GM12878 (cell line): ENCODE data around the gene ARF3.

Experiments
- BHLHE40 ChIP-seq, 2 experiments: fragments of 450-650 bp in 1 of 2; IDR thresholded peaks; 2 replicates each; pipeline ENCODE4 v1.6.1; 2011 to 2017; ENCODE audit warnings: low read depth in 2 of 2, borderline replicate concordance in 1 of 2, improper control_type of control experiment in 1 of 2, low read length in 1 of 2, mild to moderate bottlenecking in 1 of 2
- CEBPB ChIP-seq, 2 experiments: fragments of 150-350 bp in 1 of 2; IDR thresholded peaks; 2 replicates each; pipeline ENCODE4 v1.6.1; 2012 to 2014; ENCODE audit warnings: low read depth in 2 of 2, low read length in 2 of 2, borderline replicate concordance in 1 of 2, inconsistent platforms in 1 of 2
- CTCF ChIP-seq, 3 experiments: IDR thresholded peaks in 2 of 3; conservative IDR thresholded peaks in 1 of 3; 2 replicates each; pipeline ENCODE4 v1.5.1; 2011; ENCODE audit warnings: low read depth in 3 of 3, low read length in 3 of 3, mild to moderate bottlenecking in 3 of 3, control low read depth in 2 of 3, moderate library complexity in 2 of 3, inconsistent platforms in 1 of 3, mixed read lengths in 1 of 3; ENCODE audit not compliant: control insufficient read depth in 2 of 3, insufficient read depth in 1 of 3; ENCODE audit errors: extremely low read depth in 1 of 3
- EZH2 ChIP-seq: IDR thresholded peaks from 2 replicates; pipeline ENCODE4 v1.6.1; 2012; ENCODE audit warnings: low read depth, mild to moderate bottlenecking, control low read depth, inconsistent platforms, low read length, borderline replicate concordance; ENCODE audit not compliant: control insufficient read depth
- HDAC6 ChIP-seq: fragments of 200-600 bp; sonication (generic); IDR thresholded peaks from one replicate; pipeline ENCODE4 v1.8.0; 2017; ENCODE audit warnings: antibody characterized with exemption; ENCODE audit not compliant: unreplicated experiment
- MAX ChIP-seq: IDR thresholded peaks from 2 replicates; pipeline ENCODE4 v1.6.1; 2012; ENCODE audit warnings: low read depth, low read length, improper control_type of control experiment
- POLR2AphosphoS5 ChIP-seq: IDR thresholded peaks from 2 replicates; pipeline ENCODE4 v1.6.1; 2011; ENCODE audit warnings: mild to moderate bottlenecking, low read length, inconsistent platforms
- PRDM15 ChIP-seq: fragments of 450-650 bp; formaldehyde crosslinking; IDR thresholded peaks from 2 replicates; pipeline ENCODE4 v1.4.0; 2020; ENCODE audit warnings: mild to moderate bottlenecking, moderate library complexity
- TCF7 ChIP-seq: IDR thresholded peaks from 2 replicates; pipeline ENCODE4 v1.6.1; 2014; ENCODE audit warnings: antibody characterized with exemption, borderline replicate concordance

- TF ChIP-seq BHLHE40 (IDR thresholded peaks at IDR 0.05; ENCODE audit: borderline replicate concordance in 1 of 2, low read depth in 2 of 2, low read length in 1 of 2) (no peak), EZH2 (no peak), POLR2AphosphoS5 (no peak), PRDM15 (CRISPR knock-in tag) (no peak), CTCF (IDR thresholded peaks at IDR 0.05 in 2 of 3, conservative IDR thresholded peaks at IDR 0.05 in 1 of 3; ENCODE audit: control insufficient read depth in 2 of 3, extremely low read depth in 1 of 3, insufficient read depth in 1 of 3, low read depth in 3 of 3, low read length in 3 of 3) (no peak), MAX (no peak), TCF7 (no peak), HDAC6 (no peak), CEBPB (IDR thresholded peaks at IDR 0.05; ENCODE audit: borderline replicate concordance in 1 of 2, low read depth in 2 of 2, low read length in 2 of 2) (no peak)
These were observed 24.5 kb upstream of the ARF3 start for GRCh38 chr12:48981757-48982157.
